Measurements from ENCODE around the gene GASK1B. TPM values are rescaled to one million over a fixed set of nuclear protein-coding genes. Genes with fewer than 3 reads are reported as not detected.
A peak's percentile ranks its signal among the peaks of the same experiment; 100 is the strongest.

GASK1B gene
- total RNA-seq, 2 donors from 2014 or later, result 15.5 to 22.3 TPM

GRCh38 chr4:158133551-158133950 is 39.3 kb downstream of the GASK1B start:
- intact Hi-C loops (cut with DNase I), result no loop called here
- WGBS, 2 donors, result 62 to 66% methylated on average over 4 of the region's 4 CpGs
- H3K4me3 ChIP-seq, result no peak overlapping the region
- no peaks in the 10 kb centered on the region for H3K4me1 ChIP-seq
- DNase-seq (no peak), ATAC-seq (no peak)
- H3K36me3 ChIP-seq (replicated peaks in 1 of 2; ENCODE audit: insufficient read depth in 1 of 2, low read depth in 2 of 2), result no peaks in the 10 kb centered on the region
- H3K27me3 ChIP-seq, result no peaks in the 10 kb centered on the region
- H3K27ac ChIP-seq, result no peak overlapping the region
- no peaks in the 10 kb centered on the region for H3K9me3 ChIP-seq
- TF ChIP-seq CTCF (IDR thresholded peaks at IDR 0.05) (no peak), POLR2A (IDR thresholded peaks at IDR 0.05) (no peak)

GRCh38 chr4:158131027-158131426 is 41.8 kb downstream of the GASK1B start:
- H3K27ac ChIP-seq, result no peak overlapping the region
- 44 to 92% methylated on average over 1 of the region's 1 CpG for WGBS, 2 donors

GRCh38 chr4:158130204-158130603 is 42.6 kb downstream of the GASK1B start:
- WGBS, 2 donors, result 100% methylated on average over 2 of the region's 2 CpGs
- ATAC-seq, result no peak
- no peak overlapping the region for H3K4me3 ChIP-seq
- no peak for DNase-seq
- H3K9me3 ChIP-seq, result no peaks in the 10 kb centered on the region
- no peaks in the 10 kb centered on the region for H3K36me3 ChIP-seq (replicated peaks in 1 of 2; ENCODE audit: insufficient read depth in 1 of 2, low read depth in 2 of 2)
- no peak for TF ChIP-seq CTCF (IDR thresholded peaks at IDR 0.05)
- no peak for TF ChIP-seq POLR2A (IDR thresholded peaks at IDR 0.05)
- H3K27me3 ChIP-seq, result no peaks in the 10 kb centered on the region
- H3K27ac ChIP-seq, result no peak overlapping the region
- intact Hi-C loops (cut with DNase I), result no loop called here
- H3K4me1 ChIP-seq, result no peaks in the 10 kb centered on the region

More at GRCh38 chr4:158131027-158131426, 41.8 kb downstream of the GASK1B start:
- no peaks in the 10 kb centered on the region for H3K9me3 ChIP-seq
- H3K4me1 ChIP-seq, result no peaks in the 10 kb centered on the region
- no peaks in the 10 kb centered on the region for H3K36me3 ChIP-seq (replicated peaks in 1 of 2; ENCODE audit: insufficient read depth in 1 of 2, low read depth in 2 of 2)
- no peak overlapping the region for H3K4me3 ChIP-seq
- intact Hi-C loops (cut with DNase I), result no loop called here
- DNase-seq (no peak), ATAC-seq (peak; percentile 40)
- TF ChIP-seq POLR2A (IDR thresholded peaks at IDR 0.05) (no peak), CTCF (IDR thresholded peaks at IDR 0.05) (no peak)
- no peaks in the 10 kb centered on the region for H3K27me3 ChIP-seq

GRCh38 chr4:158129694-158130093 is 43.1 kb downstream of the GASK1B start:
- H3K27me3 ChIP-seq, result no peaks in the 10 kb centered on the region
- ATAC-seq, result no peak
- no peaks in the 10 kb centered on the region for H3K4me1 ChIP-seq
- H3K9me3 ChIP-seq, result no peaks in the 10 kb centered on the region
- H3K36me3 ChIP-seq (replicated peaks in 1 of 2; ENCODE audit: insufficient read depth in 1 of 2, low read depth in 2 of 2), result no peaks in the 10 kb centered on the region
- no peak overlapping the region for H3K4me3 ChIP-seq
- no peak overlapping the region for H3K27ac ChIP-seq
- no peak for DNase-seq
- intact Hi-C loops (cut with DNase I), result no loop called here
- TF ChIP-seq POLR2A (IDR thresholded peaks at IDR 0.05) (no peak), CTCF (IDR thresholded peaks at IDR 0.05) (no peak)
- WGBS, 2 donors, result 89 to 93% methylated on average over 2 of the region's 2 CpGs

- no peaks in the 10 kb centered on the region for H3K36me3 ChIP-seq (replicated peaks in 1 of 2; ENCODE audit: insufficient read depth in 1 of 2, low read depth in 2 of 2)
- ATAC-seq, result no peak
- no peak overlapping the region for H3K27ac ChIP-seq
- no peak for TF ChIP-seq CTCF (IDR thresholded peaks at IDR 0.05)
- no peak for TF ChIP-seq POLR2A (IDR thresholded peaks at IDR 0.05)
- no peak overlapping the region for H3K4me3 ChIP-seq
- intact Hi-C loops (cut with DNase I), result no loop called here
- DNase-seq, result no peak
- WGBS, 2 donors, result 91 to 95% methylated on average over 5 of the region's 5 CpGs
- no peaks in the 10 kb centered on the region for H3K27me3 ChIP-seq
- no peaks in the 10 kb centered on the region for H3K9me3 ChIP-seq
- H3K4me1 ChIP-seq, result no peaks in the 10 kb centered on the region
Measured at GRCh38 chr4:158128540-158128939, 44.3 kb downstream of the GASK1B start.
